ENCODE data around the gene GIMAP5. TPM values are rescaled to one million over a fixed set of nuclear protein-coding genes. Genes with fewer than 3 reads are reported as not detected.

GIMAP5 gene
- total and polyA plus RNA-seq, 10 donors: 34.0 to 183 (median 85.8) TPM

DNA sequence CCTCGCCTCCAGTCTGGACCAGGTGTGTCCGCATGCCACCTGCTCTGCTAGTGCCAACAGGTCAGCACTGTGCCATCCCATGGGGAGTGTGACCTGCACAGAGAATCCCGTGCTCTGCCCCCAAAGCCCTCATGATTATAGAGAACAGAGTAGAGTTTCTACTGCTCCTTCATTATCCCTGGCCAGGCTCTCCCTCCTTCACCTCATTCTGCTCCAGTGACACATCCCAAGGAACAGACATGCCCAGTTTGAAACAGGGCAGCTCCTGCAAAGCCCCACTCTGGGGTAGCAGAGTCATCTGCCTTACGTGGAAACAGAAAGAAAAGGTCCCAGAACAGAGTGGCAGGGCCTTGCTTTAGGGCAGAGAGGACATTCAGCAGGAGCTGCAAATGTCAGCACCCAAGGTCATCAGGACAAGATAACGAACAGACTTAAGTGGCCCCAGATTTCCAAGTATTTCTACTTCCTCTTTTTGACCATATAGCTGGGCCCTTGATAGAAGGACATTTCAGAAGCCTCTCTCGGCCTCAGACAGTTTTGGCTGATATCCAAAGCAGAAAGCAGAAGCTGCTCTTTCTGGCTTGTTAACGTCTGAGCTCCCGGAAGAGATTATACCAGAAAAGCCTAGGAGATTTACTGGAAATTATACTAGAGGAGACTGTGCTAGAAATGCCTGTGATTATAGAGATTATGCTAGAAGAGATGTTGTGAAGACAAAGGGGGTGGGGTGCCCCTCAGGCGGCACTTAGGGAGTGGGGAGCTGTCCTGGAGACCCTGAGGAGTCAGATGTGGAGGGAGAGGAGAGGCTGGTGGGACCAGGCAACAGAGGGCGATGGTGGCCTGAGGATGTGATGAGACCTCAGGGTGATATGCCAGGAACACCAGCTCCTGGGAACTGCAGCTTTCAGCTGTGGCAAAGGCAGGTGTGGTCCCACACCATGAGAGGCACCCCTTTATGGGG, 50.4 kb downstream of the GIMAP5 start:
- intact Hi-C loops (cut with DNase I; ENCODE audit: low total_unique reads): loop anchor here (5.0 kb wide), 1 partner anchor 90 kb away; no protein-coding TSS in a partner anchor
- 30 to 40% (median 35%) methylated on average over 10 of the region's 10 CpGs for WGBS, 5 donors
- Histone ChIP-seq H3K27ac (peak overlapping the region in 7 of 8 donors; percentile 63 to 80 (median 79)), H3K4me1 (peaks cover 19 to 60% (median 40%) of the 10 kb centered on the region in 6 donors), H3K36me3 (peaks cover 0 to 10% (median 0%) of the 10 kb centered on the region in 6 donors), H3K27me3 (replicated peaks in 1 of 7) (peaks cover 0 to 9% (median 0%) of the 10 kb centered on the region in 7 donors), H3K9me3 (no peaks in the 10 kb centered on the region), H3K4me3 (no peak overlapping the region)
- DNase-seq: no peak
- TF ChIP-seq POLR2A (IDR thresholded peaks at IDR 0.05) (no peak), POLR2AphosphoS5 (IDR thresholded peaks at IDR 0.05) (peak in 1 of 3 donors; percentile 14)
- TF ChIP-seq, protein P1, sequence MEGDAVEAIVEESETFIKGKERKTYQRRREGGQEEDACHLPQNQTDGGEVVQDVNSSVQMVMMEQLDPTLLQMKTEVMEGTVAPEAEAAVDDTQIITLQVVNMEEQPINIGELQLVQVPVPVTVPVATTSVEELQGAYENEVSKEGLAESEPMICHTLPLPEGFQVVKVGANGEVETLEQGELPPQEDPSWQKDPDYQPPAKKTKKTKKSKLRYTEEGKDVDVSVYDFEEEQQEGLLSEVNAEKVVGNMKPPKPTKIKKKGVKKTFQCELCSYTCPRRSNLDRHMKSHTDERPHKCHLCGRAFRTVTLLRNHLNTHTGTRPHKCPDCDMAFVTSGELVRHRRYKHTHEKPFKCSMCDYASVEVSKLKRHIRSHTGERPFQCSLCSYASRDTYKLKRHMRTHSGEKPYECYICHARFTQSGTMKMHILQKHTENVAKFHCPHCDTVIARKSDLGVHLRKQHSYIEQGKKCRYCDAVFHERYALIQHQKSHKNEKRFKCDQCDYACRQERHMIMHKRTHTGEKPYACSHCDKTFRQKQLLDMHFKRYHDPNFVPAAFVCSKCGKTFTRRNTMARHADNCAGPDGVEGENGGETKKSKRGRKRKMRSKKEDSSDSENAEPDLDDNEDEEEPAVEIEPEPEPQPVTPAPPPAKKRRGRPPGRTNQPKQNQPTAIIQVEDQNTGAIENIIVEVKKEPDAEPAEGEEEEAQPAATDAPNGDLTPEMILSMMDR (IDR thresholded peaks at IDR 0.05 in 8 of 11, conservative IDR thresholded peaks at IDR 0.05 in 3 of 11): no peak

DNA sequence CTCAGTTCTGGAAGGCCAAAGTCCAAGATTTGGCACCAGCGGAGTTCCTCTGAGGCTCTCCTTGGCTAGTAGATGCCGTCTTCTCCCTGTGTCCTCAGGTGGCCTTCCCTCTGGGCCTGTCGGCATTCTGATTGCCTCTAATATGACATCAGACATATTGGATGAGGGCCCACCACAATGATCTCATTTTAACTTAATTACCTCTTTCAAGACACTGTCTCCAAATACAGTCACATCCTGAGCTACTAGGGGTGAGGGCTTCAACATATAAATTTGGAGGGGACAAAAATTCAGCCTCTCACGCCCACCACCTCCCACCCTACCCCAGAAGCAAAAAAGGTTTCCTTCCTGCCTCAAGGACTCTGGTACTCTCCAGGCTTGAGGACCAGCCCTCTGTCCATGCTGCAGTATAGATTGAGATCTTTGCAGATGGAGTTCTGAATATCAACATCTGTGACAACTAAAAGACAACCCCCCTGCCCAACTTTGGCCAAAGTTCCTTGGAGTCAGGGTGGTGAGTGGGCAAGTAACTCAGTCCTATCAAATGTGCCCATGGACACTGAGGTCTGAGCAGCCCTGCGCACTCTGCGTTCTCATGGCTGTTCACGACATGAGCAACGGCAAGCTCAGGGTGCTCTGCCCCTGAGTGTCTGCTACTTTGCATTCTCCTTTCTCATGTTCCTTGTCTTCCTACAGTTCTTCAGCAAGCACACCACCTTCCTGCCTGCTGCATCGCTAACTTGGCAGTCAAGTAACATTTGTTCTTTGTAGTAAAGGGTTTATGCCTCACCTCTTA, 51.5 kb downstream of the GIMAP5 start:
- TF ChIP-seq POLR2A (IDR thresholded peaks at IDR 0.05) (no peak), POLR2AphosphoS5 (IDR thresholded peaks at IDR 0.05) (no peak)
- TF ChIP-seq, protein P1 (IDR thresholded peaks at IDR 0.05 in 8 of 11, conservative IDR thresholded peaks at IDR 0.05 in 3 of 11): no peak
- intact Hi-C loops (cut with DNase I; ENCODE audit: low total_unique reads): loop anchor here (5.0 kb wide), 1 partner anchor 89 kb away; no protein-coding TSS in a partner anchor
- peaks cover 0 to 10% (median 0%) of the 10 kb centered on the region in 6 donors for H3K36me3 ChIP-seq
- H3K4me3 ChIP-seq: no peak overlapping the region
- peaks cover 19 to 56% (median 39%) of the 10 kb centered on the region in 6 donors for H3K4me1 ChIP-seq
- H3K9me3 ChIP-seq: no peaks in the 10 kb centered on the region
- 72 to 86% (median 74%) methylated on average over 9 of the region's 9 CpGs for WGBS, 5 donors
- peaks cover 0 to 12% (median 0%) of the 10 kb centered on the region in 7 donors for H3K27me3 ChIP-seq (replicated peaks in 1 of 7)
- no peak for DNase-seq
- H3K27ac ChIP-seq: peak overlapping the region in 7 of 8 donors; percentile 63 to 80 (median 79)

DNA sequence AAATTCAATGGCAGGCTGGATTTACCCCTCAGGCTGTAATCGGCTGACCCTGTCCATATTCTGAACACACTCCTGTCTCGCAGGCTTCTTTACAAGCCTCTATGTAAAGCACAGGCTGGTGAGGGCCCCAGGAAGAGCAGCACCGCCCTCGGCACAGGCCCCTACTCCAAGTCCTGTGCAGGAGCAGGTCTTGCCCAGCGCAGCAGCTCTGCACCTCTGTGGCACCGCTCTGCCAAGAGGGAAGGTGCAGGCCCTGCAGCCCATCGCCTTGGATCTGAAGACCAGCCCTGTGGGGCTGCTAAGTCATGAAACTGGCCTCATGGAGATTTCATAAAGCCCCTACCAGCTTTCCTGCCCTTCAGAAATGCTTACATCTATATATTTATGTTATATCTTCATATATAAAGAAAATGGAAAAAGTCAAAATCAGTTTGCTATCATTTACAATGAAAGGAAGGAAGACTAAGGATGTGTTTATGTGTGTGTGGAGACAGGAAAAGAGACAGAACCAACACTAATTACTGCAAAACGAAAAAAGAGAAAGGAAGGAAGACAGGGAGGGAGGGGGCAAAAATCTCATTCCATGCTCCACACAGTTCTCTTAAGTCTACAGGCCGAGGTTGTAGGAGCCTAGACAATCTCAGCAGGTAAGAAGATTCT, 53.3 kb downstream of the GIMAP5 start:
- DNase-seq: no peak
- Histone ChIP-seq H3K9me3 (peaks cover 0 to 2% (median 0%) of the 10 kb centered on the region in 8 donors), H3K4me1 (peaks cover 12 to 38% (median 25%) of the 10 kb centered on the region in 6 donors), H3K27ac (no peak overlapping the region), H3K4me3 (no peak overlapping the region), H3K36me3 (peaks cover 0 to 10% (median 0%) of the 10 kb centered on the region in 6 donors), H3K27me3 (replicated peaks in 1 of 7) (peaks cover 0 to 24% (median 0%) of the 10 kb centered on the region in 7 donors)
- intact Hi-C loops (cut with DNase I; ENCODE audit: low total_unique reads): no loop called here
- no peak for TF ChIP-seq POLR2AphosphoS5 (IDR thresholded peaks at IDR 0.05)
- TF ChIP-seq POLR2A (IDR thresholded peaks at IDR 0.05): no peak
- TF ChIP-seq, protein P1 (IDR thresholded peaks at IDR 0.05 in 8 of 11, conservative IDR thresholded peaks at IDR 0.05 in 3 of 11): no peak
- WGBS, 5 donors: 77 to 81% (median 79%) methylated on average over 9 of the region's 9 CpGs
